Measurements from ENCODE around the gene CDH12. TPM values are rescaled to one million over a fixed set of nuclear protein-coding genes. Genes with fewer than 3 reads are reported as not detected.

The CDH12 gene
- polyA plus RNA-seq, 2 of the 4 experiments (the other 2 are of a cell fraction), result 0.04 TPM; not detected in 1

- ChIA-PET CTCF (no interaction called here), POLR2A (no interaction called here)
- Histone ChIP-seq H3K4me1 (no peaks in the 10 kb centered on the region), H3K9me3 (no peaks in the 10 kb centered on the region), H3K4me3 (no peak overlapping the region), H3K27ac (no peak overlapping the region), H3K4me2 (no peak overlapping the region)
- FAIRE-seq (no peak), DNase-seq (ENCODE audit: low read depth in 1 of 2, low spot score in 1 of 2) (no peak), ATAC-seq (no peak)
- WGBS (ENCODE audit: missing lambda C conversion rate), result 2% methylated on average over 4 of the region's 4 CpGs
- TF ChIP-seq CHD2 (IDR thresholded peaks at IDR 0.05; ENCODE audit: low read length, partially characterized antibody), result no peak
- TF ChIP-seq NPAS2 (CRISPR knock-in tag; IDR thresholded peaks at IDR 0.05; ENCODE audit: borderline replicate concordance), result no peak
- no peak for TF ChIP-seq HOXB5 (CRISPR knock-in tag; IDR thresholded peaks at IDR 0.05)
- TF ChIP-seq EHMT2 (IDR thresholded peaks at IDR 0.05; ENCODE audit: low read depth), result no peak
- no peak for TF ChIP-seq POLR2A (IDR thresholded peaks at IDR 0.05; ENCODE audit: low read length)
- no peak for TF ChIP-seq JUN (IDR thresholded peaks at IDR 0.05)
- TF ChIP-seq MAFK (IDR thresholded peaks at IDR 0.05; ENCODE audit: partially characterized antibody), result no peak
- TF ChIP-seq CHD4 (IDR thresholded peaks at IDR 0.05; ENCODE audit: borderline replicate concordance), result no peak
- TF ChIP-seq NFE2L2 (conservative IDR thresholded peaks at IDR 0.05; ENCODE audit: low read length), result no peak
- no peak for TF ChIP-seq FOSB (CRISPR knock-in tag; IDR thresholded peaks at IDR 0.05)
- no peak for TF ChIP-seq HES2 (IDR thresholded peaks at IDR 0.05)
- TF ChIP-seq CBX8 (IDR thresholded peaks at IDR 0.05), result no peak
- TF ChIP-seq ZNF302 (CRISPR knock-in tag; IDR thresholded peaks at IDR 0.05), result no peak
- no peak for TF ChIP-seq RCOR1 (IDR thresholded peaks at IDR 0.05; ENCODE audit: low read depth, low read length)
- TF ChIP-seq KDM1A (IDR thresholded peaks at IDR 0.05; ENCODE audit: low read depth), result no peak
- TF ChIP-seq HOXA7 (CRISPR knock-in tag; IDR thresholded peaks at IDR 0.05), result no peak
- TF ChIP-seq REST (IDR thresholded peaks at IDR 0.05), result no peak
- no peak for TF ChIP-seq NR3C1 (IDR thresholded peaks at IDR 0.05)
Observed at GRCh38 chr5:22549876-22550671, 303.1 kb downstream of the CDH12 start.

- TF ChIP-seq ZFP36 (IDR thresholded peaks at IDR 0.05; ENCODE audit: borderline replicate concordance, partially characterized antibody), result no peak
- TF ChIP-seq CEBPB (IDR thresholded peaks at IDR 0.05), result no peak
- TF ChIP-seq GATA3 (IDR thresholded peaks at IDR 0.05; ENCODE audit: borderline replicate concordance), result no peak
- TF ChIP-seq CHD4 (IDR thresholded peaks at IDR 0.05; ENCODE audit: borderline replicate concordance), result no peak
- TF ChIP-seq JUNB (IDR thresholded peaks at IDR 0.05), result no peak
- FAIRE-seq (no peak), ATAC-seq (no peak), DNase-seq (ENCODE audit: low read depth in 1 of 2, low spot score in 1 of 2) (no peak)
- 3% methylated on average over 1 of the region's 1 CpG for WGBS (ENCODE audit: missing lambda C conversion rate)
- no peak overlapping the region for H3K4me2 ChIP-seq
- CTCF ChIA-PET, result no interaction called here
- H3K4me3 ChIP-seq, result no peak overlapping the region
- POLR2A ChIA-PET, result no interaction called here
- no peaks in the 10 kb centered on the region for H3K9me3 ChIP-seq
- no peak overlapping the region for H3K27ac ChIP-seq
- no peaks in the 10 kb centered on the region for H3K4me1 ChIP-seq
Observed at GRCh38 chr5:22542340-22542739, 310.8 kb downstream of the CDH12 start.

- FAIRE-seq, result no peak
- ChIA-PET POLR2A (no interaction called here), CTCF (no interaction called here)
- H3K4me1 ChIP-seq, result no peaks in the 10 kb centered on the region
- no peak for DNase-seq (ENCODE audit: low read depth in 1 of 2, low spot score in 1 of 2)
- H3K27ac ChIP-seq, result no peak overlapping the region
- H3K9me3 ChIP-seq, result no peaks in the 10 kb centered on the region
- H3K4me2 ChIP-seq, result no peak overlapping the region
- no peak for ATAC-seq
- H3K4me3 ChIP-seq, result no peak overlapping the region
- 0% methylated on average over 1 of the region's 1 CpG for WGBS (ENCODE audit: missing lambda C conversion rate)
- TF ChIP-seq CTCF (IDR thresholded peaks at IDR 0.05) (no peak), PBX3 (IDR thresholded peaks at IDR 0.05) (no peak), JUN (IDR thresholded peaks at IDR 0.05) (no peak), MYC (IDR thresholded peaks at IDR 0.05; ENCODE audit: borderline replicate concordance, low read length) (no peak), ZFP36 (IDR thresholded peaks at IDR 0.05; ENCODE audit: borderline replicate concordance, partially characterized antibody) (no peak), REST (IDR thresholded peaks at IDR 0.05) (no peak)
Observed at GRCh38 chr5:22541037-22541436, 312.1 kb downstream of the CDH12 start.
